DLD1 (cell line): ENCODE results near the gene SAMMSON.

ENCODE experiments used
- in situ Hi-C: cut with HindIII; loops from 2 replicates; pipeline ENCODE4 v1.10.0; 2017; ENCODE audit warnings: low sequenced_read_pairs

The SAMMSON gene

DNA sequence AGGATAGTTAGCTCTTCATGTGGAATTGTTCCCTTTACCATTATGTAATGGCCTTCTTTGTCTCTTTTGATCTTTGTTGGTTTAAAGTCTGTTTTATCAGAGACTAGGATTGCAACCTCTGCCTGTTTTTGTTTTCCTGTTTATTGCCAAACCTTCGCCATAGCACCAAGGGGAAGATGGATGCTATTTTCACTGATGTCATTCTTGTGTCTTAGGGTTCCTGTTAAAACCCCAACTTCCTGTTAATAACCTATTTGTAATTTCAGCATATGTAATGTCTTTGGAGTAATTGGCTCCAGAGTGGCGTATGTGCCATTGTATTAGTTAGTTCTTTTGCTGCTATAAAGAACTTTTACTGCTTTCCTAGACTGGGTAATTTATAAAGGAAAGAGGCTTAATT is 10.8 kb downstream of the SAMMSON start:
- in situ Hi-C loops = no loop called here

DNA sequence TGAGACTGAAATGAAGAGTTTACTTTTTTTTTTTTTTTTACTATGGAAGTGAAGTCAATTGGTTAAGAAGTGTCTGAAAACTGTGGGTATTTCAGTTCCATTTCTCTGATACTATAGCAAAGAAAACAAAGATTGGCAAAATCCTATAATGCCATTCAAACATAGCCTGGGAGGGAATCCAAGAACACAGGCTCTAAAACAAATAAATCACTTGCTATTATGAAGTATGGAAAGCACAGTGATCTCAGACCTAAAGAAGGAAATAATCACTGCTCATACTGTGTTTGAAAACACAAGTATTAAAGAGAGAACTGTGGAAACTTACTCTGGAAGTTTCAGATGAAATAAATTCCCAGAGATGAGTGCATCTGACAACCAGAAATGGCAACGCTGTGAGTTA is 12.0 kb downstream of the SAMMSON start:
- in situ Hi-C loops = no loop called here

DNA sequence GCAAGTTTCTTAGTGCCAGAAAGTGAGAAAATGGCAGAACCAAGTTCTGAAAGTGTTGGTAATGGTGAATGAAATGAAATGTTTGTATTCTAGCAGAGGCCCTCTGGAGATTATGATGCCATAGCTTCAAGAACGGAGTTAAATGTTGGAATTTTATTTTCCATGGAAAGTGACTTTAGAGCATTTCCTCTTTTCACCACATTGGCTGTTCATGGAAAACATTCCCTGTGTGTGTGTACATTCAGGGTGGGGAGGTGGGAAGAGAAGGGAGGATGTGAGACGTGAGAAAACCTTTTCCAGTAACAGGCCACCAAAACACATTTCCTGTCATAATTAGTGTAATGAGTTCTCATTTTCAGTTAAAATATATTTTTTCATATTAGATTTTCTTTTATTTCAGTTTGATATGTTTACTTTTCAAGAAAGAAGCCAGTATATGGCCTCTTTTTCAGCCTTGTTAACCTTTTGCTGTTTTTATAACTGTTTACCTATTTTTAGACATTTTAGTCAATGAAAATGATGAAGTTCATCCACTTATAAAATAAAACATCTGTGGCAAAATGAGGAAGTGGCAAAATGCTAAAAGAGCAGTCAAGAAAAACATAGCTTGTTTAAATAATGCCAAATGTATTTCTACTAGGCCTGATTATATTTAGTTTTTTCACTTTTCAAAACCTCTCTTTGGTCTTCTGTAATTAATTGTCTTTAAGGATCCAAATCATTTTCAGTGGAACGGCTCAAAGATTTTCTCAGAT is 21.6 kb downstream of the SAMMSON start:
- in situ Hi-C loops = no loop called here

DNA sequence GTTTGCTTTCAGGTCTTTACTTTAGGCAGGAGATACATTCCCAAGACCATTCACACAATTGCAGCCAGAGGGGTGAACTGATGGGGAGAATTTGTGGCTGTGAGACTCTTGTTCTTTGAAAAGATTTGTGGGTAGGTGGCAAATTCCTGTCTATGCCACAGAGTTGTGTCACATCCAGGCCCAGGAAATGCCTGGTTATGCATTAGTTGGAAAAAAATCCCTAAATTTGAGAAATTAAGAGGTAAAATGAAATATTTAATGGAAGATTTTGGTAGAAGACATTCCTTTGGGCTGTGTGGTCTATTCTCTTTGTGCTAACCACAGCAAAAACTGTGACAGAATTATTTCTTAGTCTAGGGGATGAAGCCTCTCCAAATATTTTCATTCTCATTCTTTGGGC is 28.8 kb downstream of the SAMMSON start:
- in situ Hi-C loops = no loop called here

DNA sequence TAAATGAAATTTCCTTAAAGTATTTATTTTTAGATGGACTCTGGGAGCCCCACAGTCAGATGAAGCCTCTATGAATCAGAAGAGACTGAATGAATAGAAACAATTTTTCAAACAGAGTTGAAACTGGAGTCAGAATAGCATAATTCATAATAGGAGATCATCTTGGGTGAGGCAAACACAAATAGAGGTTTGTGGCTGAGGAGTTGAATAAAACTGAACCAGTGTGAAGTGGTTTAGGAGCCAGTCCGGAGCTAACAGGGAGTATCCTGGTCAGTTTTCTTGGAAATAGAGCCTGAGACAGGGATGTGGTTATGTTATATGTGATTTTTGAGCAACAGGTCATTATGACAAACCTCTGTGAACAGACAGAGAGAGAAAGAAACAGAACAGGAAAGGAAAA is 39.2 kb downstream of the SAMMSON start:
- in situ Hi-C loops = no loop called here

DNA sequence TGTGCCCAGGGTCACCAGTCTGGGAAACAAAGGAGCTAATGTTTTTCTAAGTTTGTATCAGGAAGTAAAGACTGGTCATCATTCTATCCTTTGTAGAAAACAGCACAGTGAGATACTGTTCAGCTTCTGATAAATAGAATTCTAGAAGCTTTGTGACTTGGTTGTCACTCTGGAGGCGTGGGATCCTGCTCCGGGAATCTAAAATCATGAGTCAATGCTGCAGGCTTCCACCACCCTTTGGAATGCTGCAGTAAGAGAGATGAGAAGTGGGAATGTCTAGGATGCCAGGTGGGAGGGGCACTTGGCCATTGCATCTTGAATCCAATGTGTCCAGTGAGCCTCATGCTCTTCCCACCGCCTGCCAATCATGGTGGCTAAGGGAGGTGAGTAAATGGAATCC is 40.9 kb downstream of the SAMMSON start:
- in situ Hi-C loops = no loop called here

DNA sequence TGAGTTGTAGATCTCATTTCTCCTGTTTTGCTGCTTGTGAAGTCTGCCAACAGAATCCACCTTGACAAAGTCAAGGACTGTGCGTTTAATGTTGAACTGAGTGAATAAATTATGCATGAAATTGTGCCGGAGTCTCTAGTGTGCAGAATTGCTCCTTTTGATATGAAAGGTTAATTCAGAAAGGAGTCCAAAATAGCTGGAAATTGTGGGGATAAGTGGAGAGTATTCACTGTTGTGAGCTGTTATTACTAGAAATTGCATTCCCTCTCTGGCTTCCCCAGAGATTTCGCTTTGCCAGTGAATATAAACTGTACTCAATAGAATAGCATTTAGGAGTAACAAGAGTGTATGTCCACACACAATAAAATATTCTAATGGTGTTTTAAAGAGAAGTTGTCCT is 43.1 kb downstream of the SAMMSON start:
- in situ Hi-C loops = no loop called here

DNA sequence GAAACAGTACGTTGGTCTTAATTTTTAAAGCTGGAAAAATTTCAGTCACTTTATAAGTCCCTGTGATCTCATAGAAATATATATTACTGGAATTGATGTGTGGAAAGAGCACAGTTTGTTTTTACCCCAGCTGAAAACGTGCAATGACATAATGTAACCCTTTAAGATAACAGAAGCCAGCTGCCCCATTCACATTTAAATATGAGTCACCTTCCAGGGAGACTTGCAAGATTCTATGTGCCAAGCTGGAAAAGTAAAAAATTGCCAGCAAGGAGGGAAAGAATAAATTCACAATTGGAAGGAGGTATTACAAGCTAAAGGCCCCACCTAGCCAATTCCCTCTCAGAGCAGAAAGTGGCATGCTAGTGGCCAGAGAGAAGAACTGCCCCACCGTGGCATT is 50.2 kb downstream of the SAMMSON start:
- in situ Hi-C loops = no loop called here

DNA sequence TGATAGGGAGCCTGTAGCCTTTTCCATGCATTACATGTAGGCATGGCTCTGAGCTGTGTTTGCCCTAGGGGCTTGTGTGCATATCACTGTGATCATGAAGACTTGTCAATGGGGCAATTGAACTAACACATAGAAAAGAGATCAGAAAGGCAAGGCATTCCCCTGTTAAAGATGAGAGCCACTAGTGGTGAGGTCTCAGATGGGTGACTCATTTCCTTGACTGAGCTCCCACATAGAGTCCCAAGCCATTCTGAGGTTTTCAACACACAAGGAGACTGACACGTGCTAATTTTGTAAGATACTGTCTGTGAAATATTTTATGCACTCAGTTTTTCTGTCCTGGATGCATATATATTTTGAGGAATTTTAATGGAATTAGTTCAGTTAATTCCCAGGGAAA is 53.8 kb downstream of the SAMMSON start:
- in situ Hi-C loops = no loop called here

DNA sequence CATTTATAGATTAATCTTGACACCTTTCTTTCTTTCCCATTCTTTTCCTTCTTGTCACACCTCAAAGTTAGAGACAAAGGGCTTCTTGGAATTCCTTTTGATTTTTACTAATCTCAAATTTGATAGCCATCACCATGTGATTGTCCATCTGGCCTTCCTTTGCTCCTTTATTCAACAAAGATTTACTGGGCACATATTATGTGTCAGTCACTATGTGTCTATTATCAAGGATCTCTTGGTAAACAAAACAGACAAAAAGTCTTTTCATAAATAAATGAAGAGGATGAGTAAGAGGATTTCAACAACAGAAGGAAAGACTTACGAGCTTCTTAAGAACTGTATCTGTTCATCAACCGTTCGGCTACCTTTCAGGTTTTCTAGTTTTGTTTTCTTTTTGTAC is 56.5 kb downstream of the SAMMSON start:
- in situ Hi-C loops = no loop called here

DNA sequence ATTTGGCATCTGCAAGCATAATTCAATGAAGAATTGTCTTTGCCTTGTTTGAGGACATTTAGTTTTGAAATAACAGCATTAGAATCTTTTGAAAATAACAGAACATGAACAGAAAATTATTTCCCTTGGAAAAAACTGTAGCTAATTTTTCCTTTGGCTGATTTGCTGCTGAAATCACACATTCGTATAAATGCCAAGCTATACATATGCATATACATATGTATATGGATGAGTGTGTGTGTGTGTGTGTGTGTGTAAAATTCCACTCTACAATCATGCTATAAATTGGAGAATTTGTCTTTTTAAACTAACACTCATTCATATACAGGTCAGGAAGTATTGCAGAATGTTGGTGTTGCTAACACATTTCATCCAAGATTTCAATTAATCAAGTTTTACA is 57.9 kb downstream of the SAMMSON start:
- in situ Hi-C loops = no loop called here

DNA sequence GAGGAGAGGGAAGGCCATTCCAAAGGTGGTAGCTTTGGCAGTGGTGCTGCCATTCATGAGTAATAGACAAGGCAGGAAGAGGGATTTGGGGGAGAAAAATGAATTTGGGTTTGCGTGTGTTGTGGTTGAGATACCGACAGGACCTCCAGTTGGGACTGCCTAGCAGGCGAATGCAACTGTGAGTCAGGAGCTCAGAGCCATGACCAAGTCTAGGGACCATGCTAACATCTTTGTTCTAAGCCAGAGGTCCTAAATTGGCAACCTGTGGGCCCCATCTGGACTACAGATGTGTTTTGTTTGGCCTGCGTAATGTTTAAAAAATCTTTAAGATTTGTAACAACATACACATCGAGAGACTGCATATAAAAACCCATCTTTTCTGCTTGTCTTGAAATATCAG is 61.6 kb downstream of the SAMMSON start:
- in situ Hi-C loops = no loop called here

DNA sequence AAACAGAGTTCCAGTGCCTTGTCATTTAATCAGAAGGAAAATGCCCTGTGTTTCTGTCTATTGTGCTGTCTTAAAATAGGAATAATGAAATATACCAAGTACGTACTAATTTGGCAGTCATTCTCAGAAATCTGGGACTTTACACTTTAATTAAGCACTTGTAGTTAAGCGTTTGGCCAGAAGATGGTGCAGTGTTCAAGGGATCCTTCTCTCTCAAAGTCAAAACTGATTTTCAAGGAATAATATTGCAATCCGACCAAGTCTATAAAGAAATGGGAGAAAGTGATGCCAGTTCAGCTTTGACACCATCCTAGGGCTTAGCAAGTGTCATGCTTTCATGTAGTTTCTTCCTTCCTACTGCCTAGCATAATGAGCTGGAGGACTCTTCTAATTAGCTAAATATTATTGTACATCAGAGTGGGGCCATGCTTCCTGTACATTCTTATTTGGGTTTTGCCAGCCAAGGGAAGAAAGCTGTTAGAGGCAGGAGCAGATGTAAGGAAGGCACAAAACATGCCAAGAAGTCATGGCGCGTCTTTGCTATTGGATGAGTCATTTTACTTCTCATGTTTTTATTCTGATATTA is 64.8 kb downstream of the SAMMSON start:
- in situ Hi-C loops = no loop called here

DNA sequence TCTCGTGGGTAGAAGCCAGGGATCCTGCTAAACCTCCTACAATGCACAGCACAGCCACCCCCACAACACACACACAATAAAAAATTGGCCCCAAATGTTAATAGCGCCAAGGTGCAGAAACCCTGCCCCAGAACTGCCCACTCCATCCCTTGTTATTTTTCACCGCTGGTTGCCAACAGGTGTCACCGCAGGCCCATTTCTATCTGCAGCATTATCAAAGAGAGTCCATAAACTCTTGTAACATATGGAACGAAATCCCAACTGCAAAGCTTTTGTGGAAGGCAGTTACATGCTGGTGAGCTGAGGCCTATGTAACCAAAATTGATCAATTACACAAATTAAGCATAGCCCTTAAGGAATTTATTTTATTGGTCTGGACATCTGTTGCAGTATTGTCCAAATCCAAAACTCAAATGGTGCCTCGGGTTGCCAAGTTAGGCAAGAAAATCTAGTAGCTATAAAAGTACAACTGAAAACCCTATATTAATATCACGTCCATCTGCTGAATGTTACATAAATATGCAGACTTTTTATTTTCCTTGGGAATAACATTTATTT is 66.2 kb downstream of the SAMMSON start:
- in situ Hi-C loops = no loop called here

DNA sequence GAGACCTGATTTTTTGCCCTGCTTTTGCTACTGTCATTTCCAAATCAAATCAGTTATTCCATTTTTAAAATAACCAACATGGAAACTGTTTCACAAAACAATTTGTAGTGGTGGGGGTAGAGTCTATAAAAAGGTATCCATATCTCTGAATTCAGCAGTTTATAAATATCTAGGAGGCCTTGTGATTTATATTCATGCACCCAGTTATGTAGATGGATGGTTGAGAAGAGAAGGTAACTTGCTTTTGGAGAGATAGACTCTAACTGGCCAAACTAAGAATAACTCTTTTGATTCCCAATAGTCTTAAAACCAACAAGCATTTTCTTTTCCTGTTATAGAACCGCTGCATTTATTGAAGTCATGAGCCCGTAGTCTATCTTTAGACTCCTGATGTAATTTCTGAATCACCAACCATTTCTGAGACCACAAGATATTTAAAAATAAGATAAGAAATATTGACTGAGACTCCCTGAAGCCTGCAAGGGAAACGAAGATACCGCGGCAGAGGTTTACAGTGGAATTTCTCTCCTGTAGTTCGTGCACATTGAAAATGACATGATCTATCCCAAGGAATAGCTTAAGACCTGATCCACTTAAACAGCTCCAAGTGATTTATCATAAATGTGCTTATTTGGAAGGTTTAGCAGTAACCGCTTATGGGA is 68.5 kb downstream of the SAMMSON start:
- in situ Hi-C loops = no loop called here

DNA sequence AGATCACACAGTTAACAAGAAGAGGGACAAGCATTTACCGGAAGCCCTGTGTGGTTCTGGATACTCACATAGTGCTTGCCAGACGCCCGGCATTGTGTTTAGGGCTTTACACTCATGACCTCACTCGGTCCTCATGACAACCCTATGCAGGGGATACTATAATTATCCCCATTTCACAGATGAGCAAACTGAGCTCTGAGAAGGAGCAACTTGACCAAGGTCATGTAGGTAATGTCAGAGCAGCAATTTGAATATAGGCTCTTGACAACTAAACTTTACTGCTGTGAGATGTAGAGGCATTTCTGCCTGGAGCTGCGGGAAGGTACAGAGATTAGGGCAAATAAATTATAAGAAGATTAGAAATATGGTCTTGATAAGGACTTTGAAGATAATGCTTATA is 70.0 kb downstream of the SAMMSON start:
- in situ Hi-C loops = no loop called here

DNA sequence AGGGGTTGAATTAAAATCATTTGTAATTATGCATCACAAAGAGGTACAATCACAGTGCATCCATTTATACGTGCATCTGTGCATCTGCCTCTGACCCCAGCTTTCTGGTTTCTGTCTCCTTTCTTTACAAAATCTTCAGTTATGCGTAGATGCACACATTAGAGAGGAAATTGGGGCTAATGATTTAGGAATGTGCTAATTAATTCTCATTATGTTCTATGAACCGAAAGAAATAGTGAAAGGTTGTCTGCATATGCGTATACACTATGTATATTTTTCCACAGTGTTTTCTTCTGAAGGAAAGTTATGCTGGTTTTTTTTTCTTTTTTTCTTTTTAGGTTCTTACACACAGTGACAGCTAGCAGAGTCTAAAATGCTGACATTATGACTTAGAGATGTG is 71.6 kb downstream of the SAMMSON start:
- in situ Hi-C loops = no loop called here

DNA sequence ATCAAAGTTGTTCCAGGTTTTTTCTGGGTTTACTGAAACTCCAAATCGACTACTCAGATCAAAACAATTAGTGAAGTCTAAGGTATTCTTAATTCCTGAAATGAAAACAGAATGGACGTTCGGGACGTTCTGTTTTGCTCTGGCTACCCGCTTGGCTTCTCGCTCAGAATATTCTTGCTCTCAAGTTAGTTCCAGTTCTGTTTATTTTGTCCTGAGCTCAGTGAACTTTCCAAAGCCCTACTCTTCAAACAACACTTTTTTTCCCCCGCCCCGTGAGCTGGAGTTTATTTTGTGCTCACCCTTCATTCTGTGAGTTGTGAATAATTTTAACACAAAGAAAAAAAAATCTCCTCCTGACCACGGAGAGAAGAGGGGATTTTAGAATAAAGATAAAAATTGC is 72.6 kb downstream of the SAMMSON start:
- in situ Hi-C loops = no loop called here

DNA sequence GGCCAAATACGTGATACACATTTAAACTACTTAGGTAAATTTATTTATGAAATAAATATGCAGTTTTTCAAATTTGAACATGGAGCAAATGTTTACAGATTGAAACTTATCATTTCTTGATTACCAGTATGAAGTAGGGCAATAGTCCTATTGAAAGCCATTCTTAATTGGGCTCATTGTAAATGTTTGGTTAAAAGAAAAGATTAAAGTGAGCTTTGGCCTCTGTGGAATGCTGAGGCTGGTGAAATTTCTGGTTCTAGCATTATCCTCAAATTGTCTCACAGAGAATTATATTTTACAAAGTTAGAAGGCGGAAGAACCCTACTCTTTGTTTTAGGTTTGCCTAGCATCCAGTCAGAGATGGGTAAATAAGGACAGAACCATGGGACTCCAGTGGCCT is 73.2 kb downstream of the SAMMSON start:
- in situ Hi-C loops = no loop called here

DNA sequence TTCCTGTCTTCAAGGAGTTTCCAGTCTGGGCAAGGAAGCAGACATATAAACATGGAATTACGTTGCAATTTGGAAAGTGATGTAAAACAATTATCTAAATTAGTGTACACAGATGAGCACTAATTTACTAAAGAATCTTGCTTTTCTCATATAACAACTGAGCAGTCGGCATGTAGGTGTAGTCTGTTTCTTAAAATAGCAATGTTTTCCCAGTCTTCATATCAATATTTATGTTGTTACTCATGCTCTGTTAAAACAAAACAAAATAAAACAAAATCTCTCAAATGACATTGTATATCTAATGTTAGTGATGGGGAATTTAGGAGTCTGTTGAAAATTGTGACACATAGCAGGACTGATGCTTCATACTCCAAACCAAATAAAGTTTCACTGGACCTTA is 75.6 kb downstream of the SAMMSON start:
- in situ Hi-C loops = no loop called here

DNA sequence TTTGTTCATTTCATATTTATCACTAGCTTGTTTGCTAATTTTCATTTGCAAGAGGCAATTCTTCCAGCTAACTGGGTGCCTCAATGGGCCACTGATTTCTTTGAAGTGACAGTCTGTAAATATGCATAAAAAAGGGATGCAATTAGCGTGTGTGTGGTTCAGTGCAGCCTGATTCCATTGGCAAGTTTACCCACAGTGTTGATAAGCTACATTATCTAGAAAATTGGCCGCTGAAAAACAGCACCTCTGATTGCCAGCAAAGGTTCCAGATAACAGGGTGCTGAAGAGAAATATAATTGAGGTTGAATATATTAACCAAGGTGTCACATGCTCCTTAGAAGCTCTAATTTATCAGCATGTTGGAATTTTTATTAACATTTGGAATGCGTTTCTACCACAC is 76.9 kb downstream of the SAMMSON start:
- in situ Hi-C loops = no loop called here

DNA sequence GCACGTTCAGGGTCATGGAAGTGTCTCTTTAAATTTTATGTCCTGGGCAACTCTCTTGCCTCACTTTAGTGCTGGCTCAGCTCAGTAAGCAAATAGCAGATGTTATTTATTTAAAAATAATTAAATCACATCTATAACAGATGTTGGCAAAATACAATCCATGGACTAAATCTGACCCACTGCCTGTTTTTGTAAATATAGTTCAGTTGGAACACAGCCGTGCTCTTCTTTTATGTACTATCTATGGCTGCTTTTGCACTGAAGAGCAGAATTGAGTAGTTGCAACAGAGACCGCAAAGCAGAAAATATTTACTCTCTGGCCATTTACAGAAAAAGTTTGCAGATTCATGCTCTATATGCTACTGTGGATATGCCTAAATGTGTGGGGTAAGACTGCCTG is 79.2 kb downstream of the SAMMSON start:
- in situ Hi-C loops = no loop called here
